ENCODE results near the gene CFAP45. TPM values are rescaled to one million over a fixed set of nuclear protein-coding genes. Genes with fewer than 3 reads are reported as not detected.

CFAP45 gene
- total and polyA plus RNA-seq, 2 of the 8 experiments (the other 6 are each of a cell fraction or from before 2014, with no cell fraction given), result 0.05 TPM; not detected in 1

- TF ChIP-seq SRF (IDR thresholded peaks at IDR 0.05; ENCODE audit: low read depth, low read length) (no peak), NANOG (IDR thresholded peaks at IDR 0.05; ENCODE audit: insufficient read depth, low read depth, low read length, poor library complexity, severe bottlenecking) (no peak), CBX5 (IDR thresholded peaks at IDR 0.05; ENCODE audit: low read depth, low read length) (no peak), ZNF274 (IDR thresholded peaks at IDR 0.05; ENCODE audit: borderline replicate concordance, extremely low read depth, low read length) (no peak)
These were observed 69.2 kb downstream of the CFAP45 start (continued) for GRCh38 chr1:159830722-159831121.

Data from H1 (cell line).